BLaER1 treated with 17β-estradiol and CSF1 and Interleukin-3, amounts not matched to agents 10 nM and 100 nM (cell line): ENCODE measurements around the gene NOTCH4.
"Not testable (repeated sequence)": the region's sequence is repeated elsewhere in the genome, so short reads cannot be mapped to it uniquely, and the experiment has no call there.

Experiments used
- H3K27ac ChIP-seq, 11 experiments: shearing (Covaris generic); formaldehyde crosslinking; 2 replicates each; pipeline ENCODE4 v1.8.1; 2022
- H3K27me3 ChIP-seq, 11 experiments: shearing (Covaris generic); formaldehyde crosslinking; 2 replicates each; pipeline ENCODE4 v1.8.1; 2022
- H3K36me3 ChIP-seq, 11 experiments: shearing (Covaris generic); formaldehyde crosslinking; 2 replicates each; pipeline ENCODE4 v1.8.1; 2022
- H3K4me1 ChIP-seq, 10 experiments: shearing (Covaris generic); formaldehyde crosslinking; 2 replicates each; pipeline ENCODE4 v1.8.1; 2022
- H3K4me2 ChIP-seq, 11 experiments: shearing (Covaris generic); formaldehyde crosslinking; 2 replicates each; pipeline ENCODE4 v1.8.1; 2022
- H3K4me3 ChIP-seq, 10 experiments: shearing (Covaris generic); formaldehyde crosslinking; 2 replicates each; pipeline ENCODE4 v1.8.1; 2022
- H3K9ac ChIP-seq, 11 experiments: shearing (Covaris generic); formaldehyde crosslinking; 2 replicates each; pipeline ENCODE4 v1.8.1; 2022
- H3K9me3 ChIP-seq, 11 experiments: shearing (Covaris generic); formaldehyde crosslinking; replicated peaks in 1 of 11; 2 replicates each; pipeline ENCODE4 v1.8.1; 2022
- H4K20me1 ChIP-seq, 11 experiments: shearing (Covaris generic); formaldehyde crosslinking; 2 replicates each; pipeline ENCODE4 v1.8.1; 2022
- Cebpa-rat ChIP-seq, 11 experiments: shearing (Covaris generic); IDR thresholded peaks; 2 replicates each; pipeline ENCODE4 v1.8.1; 2022

Gene NOTCH4

GRCh38 chr6:32222333-32223230, 1.3 kb downstream of the NOTCH4 start:
- H3K4me3 ChIP-seq, result no peak overlapping the region
- no peak for TF ChIP-seq Cebpa-rat (IDR thresholded peaks at IDR 0.05)
- no peak overlapping the region for H3K9ac ChIP-seq
- no peak overlapping the region; a peak in 1 of 22 replicates for H3K27ac ChIP-seq
- H3K4me2 ChIP-seq, result peak overlapping the region in 8 of 11 experiments; percentile 12 to 59 (median 34); a peak in 8 of 22 replicates
- no peaks in the 10 kb centered on the region for H4K20me1 ChIP-seq
- H3K27me3 ChIP-seq, result no peaks in the 10 kb centered on the region
- H3K4me1 ChIP-seq, result peaks cover 4 to 20% (median 9%) of the 10 kb centered on the region in 10 experiments; a peak in 13 of 20 replicates
- no peaks in the 10 kb centered on the region for H3K36me3 ChIP-seq
- H3K9me3 ChIP-seq, result no peaks in the 10 kb centered on the region

GRCh38 chr6:32220021-32220420, 3.8 kb downstream of the NOTCH4 start:
- Histone ChIP-seq H4K20me1 (no peaks in the 10 kb centered on the region), H3K9me3 (no peaks in the 10 kb centered on the region), H3K4me1 (peaks cover 4 to 20% (median 8%) of the 10 kb centered on the region in 10 experiments; a peak in 12 of 20 replicates), H3K4me3 (no peak overlapping the region), H3K27me3 (no peaks in the 10 kb centered on the region), H3K4me2 (no peak overlapping the region), H3K27ac (no peak overlapping the region), H3K36me3 (no peaks in the 10 kb centered on the region), H3K9ac (no peak overlapping the region)
- no peak for TF ChIP-seq Cebpa-rat (IDR thresholded peaks at IDR 0.05)

- no peaks in the 10 kb centered on the region for H3K27me3 ChIP-seq
- TF ChIP-seq Cebpa-rat (IDR thresholded peaks at IDR 0.05), result no peak
- H3K9ac ChIP-seq, result no peak overlapping the region
- H3K9me3 ChIP-seq, result no peaks in the 10 kb centered on the region
- no peak overlapping the region for H3K27ac ChIP-seq
- H3K4me1 ChIP-seq, result peaks cover 4 to 11% (median 9%) of the 10 kb centered on the region in 10 experiments; a peak in 12 of 20 replicates
- H3K36me3 ChIP-seq, result no peaks in the 10 kb centered on the region
- H3K4me2 ChIP-seq, result no peak overlapping the region
- H4K20me1 ChIP-seq, result no peaks in the 10 kb centered on the region
- no peak overlapping the region for H3K4me3 ChIP-seq
Observed at GRCh38 chr6:32218167-32218566, 5.7 kb downstream of the NOTCH4 start.

GRCh38 chr6:32216998-32217397, 6.9 kb downstream of the NOTCH4 start:
- H3K4me1 ChIP-seq, result peaks cover 0 to 3% (median 0%) of the 10 kb centered on the region in 10 experiments; a peak in 1 of 20 replicates
- H3K27ac ChIP-seq, result no peak overlapping the region
- no peaks in the 10 kb centered on the region for H3K9me3 ChIP-seq
- H3K4me3 ChIP-seq, result no peak overlapping the region
- H3K9ac ChIP-seq, result no peak overlapping the region
- TF ChIP-seq Cebpa-rat (IDR thresholded peaks at IDR 0.05), result no peak
- H3K4me2 ChIP-seq, result no peak overlapping the region
- no peaks in the 10 kb centered on the region for H3K36me3 ChIP-seq
- no peaks in the 10 kb centered on the region for H3K27me3 ChIP-seq
- no peaks in the 10 kb centered on the region for H4K20me1 ChIP-seq

GRCh38 chr6:32216285-32216684, 7.6 kb downstream of the NOTCH4 start:
- Histone ChIP-seq H3K9ac (no peak overlapping the region), H4K20me1 (no peaks in the 10 kb centered on the region), H3K36me3 (no peaks in the 10 kb centered on the region), H3K4me1 (0 out of 20 replicates have a peak, but pooled peaks cover 0 to 3% (median 0%) of the 10 kb centered on the region in 10 experiments), H3K27ac (no peak overlapping the region), H3K27me3 (no peaks in the 10 kb centered on the region), H3K4me2 (no peak overlapping the region), H3K4me3 (no peak overlapping the region), H3K9me3 (no peaks in the 10 kb centered on the region)
- no peak for TF ChIP-seq Cebpa-rat (IDR thresholded peaks at IDR 0.05)

- Histone ChIP-seq H3K9ac (no peak overlapping the region), H3K4me2 (no peak overlapping the region), H3K36me3 (no peaks in the 10 kb centered on the region), H4K20me1 (no peaks in the 10 kb centered on the region), H3K4me1 (0 out of 20 replicates have a peak, but pooled peaks cover 0 to 3% (median 0%) of the 10 kb centered on the region in 10 experiments), H3K9me3 (no peaks in the 10 kb centered on the region), H3K4me3 (no peak overlapping the region), H3K27ac (no peak overlapping the region), H3K27me3 (no peaks in the 10 kb centered on the region)
- TF ChIP-seq Cebpa-rat (IDR thresholded peaks at IDR 0.05), result no peak
Observed at GRCh38 chr6:32215617-32216016, 8.2 kb downstream of the NOTCH4 start.

- Histone ChIP-seq H3K27ac (no peak overlapping the region), H3K4me1 (0 out of 20 replicates have a peak, but pooled peaks cover 0 to 3% (median 0%) of the 10 kb centered on the region in 10 experiments), H3K4me2 (peak overlapping the region in 1 of 11 experiments; percentile 37; a peak in 1 of 22 replicates), H3K9ac (no peak overlapping the region), H4K20me1 (no peaks in the 10 kb centered on the region), H3K36me3 (no peaks in the 10 kb centered on the region), H3K9me3 (no peaks in the 10 kb centered on the region), H3K4me3 (no peak overlapping the region), H3K27me3 (no peaks in the 10 kb centered on the region)
- no peak for TF ChIP-seq Cebpa-rat (IDR thresholded peaks at IDR 0.05)
Observed at GRCh38 chr6:32214126-32214525, 9.7 kb downstream of the NOTCH4 start.

- Histone ChIP-seq H3K9ac (no peak overlapping the region), H3K9me3 (no peaks in the 10 kb centered on the region), H3K36me3 (no peaks in the 10 kb centered on the region), H3K4me1 (0 out of 20 replicates have a peak, but pooled peaks cover 0 to 3% (median 0%) of the 10 kb centered on the region in 10 experiments), H3K27ac (no peak overlapping the region), H4K20me1 (no peaks in the 10 kb centered on the region), H3K4me3 (no peak overlapping the region), H3K4me2 (peak overlapping the region in 1 of 11 experiments; percentile 37; a peak in 1 of 22 replicates), H3K27me3 (no peaks in the 10 kb centered on the region)
- no peak for TF ChIP-seq Cebpa-rat (IDR thresholded peaks at IDR 0.05)
Observed at GRCh38 chr6:32213649-32214048, 10.2 kb downstream of the NOTCH4 start.

- Histone ChIP-seq H3K27me3 (no peaks in the 10 kb centered on the region), H4K20me1 (no peaks in the 10 kb centered on the region), H3K9ac (no peak overlapping the region), H3K36me3 (no peaks in the 10 kb centered on the region), H3K4me3 (no peak overlapping the region), H3K4me1 (0 out of 20 replicates have a peak, but pooled peaks cover 0 to 3% (median 0%) of the 10 kb centered on the region in 10 experiments), H3K4me2 (no peak overlapping the region), H3K9me3 (no peaks in the 10 kb centered on the region), H3K27ac (no peak overlapping the region)
- TF ChIP-seq Cebpa-rat (IDR thresholded peaks at IDR 0.05), result peak in 3 of 11 experiments; percentile 16 to 50 (median 37); a peak in 1 of 22 replicates
Observed at GRCh38 chr6:32212076-32212760, 11.6 kb downstream of the NOTCH4 start.

GRCh38 chr6:32211432-32211831, 12.4 kb downstream of the NOTCH4 start:
- not testable (repeated sequence) for H3K9ac ChIP-seq, H4K20me1 ChIP-seq, H3K9me3 ChIP-seq, H3K4me3 ChIP-seq, H3K27ac ChIP-seq, H3K4me2 ChIP-seq, H3K4me1 ChIP-seq, H3K27me3 ChIP-seq, H3K36me3 ChIP-seq
